ENCODE data around the gene EPHB1.
"Not testable (repeated sequence)": the region's sequence is repeated elsewhere in the genome, so short reads cannot be mapped to it uniquely, and the experiment has no call there.

EPHB1 gene

DNA sequence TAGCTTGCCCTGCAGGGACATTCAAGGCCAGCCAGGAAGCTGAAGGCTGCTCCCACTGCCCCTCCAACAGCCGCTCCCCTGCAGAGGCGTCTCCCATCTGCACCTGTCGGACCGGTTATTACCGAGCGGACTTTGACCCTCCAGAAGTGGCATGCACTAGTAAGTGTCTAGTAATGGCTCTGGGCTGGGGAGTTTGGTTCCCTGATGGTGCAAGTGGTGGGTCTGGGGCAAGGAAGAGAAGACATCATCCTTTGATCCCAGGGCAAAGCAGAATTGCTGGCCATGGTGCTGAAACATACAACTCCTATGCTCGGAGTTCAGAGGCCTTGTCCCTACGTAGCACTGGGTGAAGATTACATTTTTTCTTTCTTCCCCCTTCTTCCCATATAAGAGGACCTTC lies 311.4 kb downstream of the EPHB1 start:
- in situ Hi-C loops (cut with MboI; ENCODE audit: low sequenced_read_pairs) = no loop called here

DNA sequence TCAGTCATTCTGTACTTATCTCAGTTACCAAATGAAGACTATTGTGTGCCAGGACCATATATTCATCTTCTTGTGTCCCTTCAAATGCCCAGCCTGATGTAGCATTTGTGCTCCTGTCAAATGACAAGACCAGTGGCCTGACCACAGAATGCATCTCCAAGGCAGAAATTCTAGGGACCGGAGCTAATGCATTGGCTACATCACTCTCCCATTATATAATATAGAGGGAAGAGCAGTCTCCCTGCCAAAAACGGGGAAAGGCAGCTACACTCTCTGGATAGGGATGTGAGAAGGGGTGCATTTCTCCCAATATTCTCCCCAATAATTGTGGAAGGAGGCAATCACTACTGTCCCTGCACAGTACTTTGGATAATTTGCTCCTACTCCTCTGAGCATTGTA lies 312.0 kb downstream of the EPHB1 start:
- in situ Hi-C loops (cut with MboI; ENCODE audit: low sequenced_read_pairs) = no loop called here

DNA sequence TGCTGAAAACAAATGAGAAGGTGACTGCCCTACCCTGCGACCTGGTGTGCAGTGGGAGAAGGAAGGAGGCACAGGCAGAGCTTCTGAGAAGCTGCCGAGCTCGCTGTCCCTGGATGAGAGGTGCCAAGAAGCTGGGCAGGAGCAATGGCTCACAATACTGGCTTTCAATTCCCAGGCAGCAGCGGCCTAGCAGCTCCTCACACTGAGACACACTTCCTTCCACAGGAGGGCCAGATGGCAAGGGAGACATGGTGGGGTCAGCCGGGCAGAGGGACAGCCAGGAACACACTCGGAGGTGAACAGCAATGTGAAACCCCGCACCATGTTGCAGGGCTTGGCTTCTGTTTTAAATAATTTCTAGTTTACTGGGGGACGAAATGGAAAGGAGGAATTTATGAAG lies 314.6 kb downstream of the EPHB1 start:
- in situ Hi-C loops (cut with MboI; ENCODE audit: low sequenced_read_pairs) = no loop called here

DNA sequence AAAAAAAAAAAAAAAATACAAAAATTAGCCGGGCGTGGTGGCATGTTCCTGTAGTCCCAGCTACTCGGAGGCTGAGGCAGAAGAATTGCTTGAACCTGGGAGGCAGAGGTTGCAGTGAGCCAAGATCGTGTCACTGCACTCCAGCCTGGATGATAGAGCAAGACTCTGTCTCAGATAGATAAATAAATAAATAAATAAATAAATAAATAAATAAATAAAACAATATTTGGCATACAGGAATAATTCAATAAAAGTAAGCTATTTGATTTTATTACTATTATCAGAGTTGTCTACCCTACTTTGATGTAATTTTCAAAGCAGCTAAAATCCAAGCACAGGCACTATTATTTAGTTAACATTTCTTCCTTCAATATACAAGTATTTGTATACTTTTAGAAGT lies 319.5 kb downstream of the EPHB1 start:
- in situ Hi-C loops (cut with MboI; ENCODE audit: low sequenced_read_pairs) = not testable (repeated sequence)

DNA sequence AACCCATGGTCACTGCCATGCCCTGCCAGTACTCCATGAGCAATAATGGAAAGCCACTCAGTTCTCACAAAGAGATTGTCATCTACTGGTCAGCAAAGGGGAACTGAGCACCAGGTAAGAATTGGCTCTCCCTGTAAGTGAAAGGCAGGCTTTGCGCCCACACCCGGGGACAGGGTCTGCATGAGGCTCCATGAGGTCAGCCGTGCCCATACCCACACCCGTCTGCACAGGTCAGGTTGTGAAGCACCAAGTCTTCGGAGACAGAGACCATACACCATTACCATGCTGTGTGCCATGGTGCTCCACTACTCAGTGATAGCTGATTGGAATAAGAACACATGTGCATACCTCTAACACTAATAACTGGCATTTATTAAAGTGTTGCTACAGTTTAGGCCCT lies 322.9 kb downstream of the EPHB1 start:
- in situ Hi-C loops (cut with MboI; ENCODE audit: low sequenced_read_pairs) = no loop called here

DNA sequence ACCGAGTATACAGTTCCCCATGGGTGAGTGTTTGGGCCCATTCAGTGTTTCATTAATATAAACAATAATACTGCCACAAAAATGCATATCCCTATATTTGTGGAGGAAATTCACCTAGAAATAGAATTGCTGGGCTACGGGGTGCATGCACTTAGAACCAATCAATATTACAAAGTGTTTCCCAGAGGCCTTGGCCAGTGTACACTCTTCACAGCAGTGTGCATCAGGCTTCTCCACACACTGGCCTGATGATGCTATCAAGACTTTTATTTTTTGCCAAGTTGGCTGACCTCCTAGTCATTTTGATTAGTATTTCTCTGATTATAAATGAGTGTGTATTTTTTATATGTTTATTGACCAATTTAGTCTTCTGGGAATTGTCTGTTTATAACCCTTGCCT lies 323.7 kb downstream of the EPHB1 start:
- in situ Hi-C loops (cut with MboI; ENCODE audit: low sequenced_read_pairs) = no loop called here

DNA sequence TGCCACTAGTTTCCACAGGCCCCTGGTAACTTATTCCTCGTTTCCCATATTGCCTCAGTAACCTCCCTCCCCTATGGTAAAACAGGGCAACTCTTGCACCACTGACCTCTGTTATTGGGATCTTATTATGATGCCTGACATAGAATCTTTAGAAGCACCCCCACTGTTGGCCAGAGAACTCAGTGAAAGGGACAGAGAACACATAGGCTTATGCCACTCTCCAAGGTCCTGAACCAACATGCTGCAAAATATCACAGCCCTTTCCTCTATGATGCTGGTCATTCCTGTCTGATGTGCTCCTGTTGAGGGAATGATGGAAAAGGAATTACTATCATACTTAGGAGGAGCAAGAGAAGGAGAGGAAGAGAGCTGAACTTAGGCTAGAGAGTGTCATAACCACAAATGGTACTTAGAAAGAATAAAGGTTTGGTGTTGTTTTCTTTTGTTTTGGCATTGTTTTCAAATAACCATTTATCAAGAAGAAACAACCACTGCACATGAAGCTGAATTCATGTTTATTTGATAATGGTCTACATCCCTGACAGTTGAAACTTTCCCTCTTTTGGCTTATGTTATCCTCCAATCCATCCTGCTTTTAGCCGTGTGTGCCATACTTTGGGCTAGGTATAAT lies 330.2 kb downstream of the EPHB1 start:
- in situ Hi-C loops (cut with MboI; ENCODE audit: low sequenced_read_pairs) = no loop called here

- in situ Hi-C loops (cut with MboI; ENCODE audit: low sequenced_read_pairs) = no loop called here
These were observed 332.9 kb downstream of the EPHB1 start for GRCh38 chr3:135127946-135128470.

GRCh38 chr3:135128818-135129217 lies 333.8 kb downstream of the EPHB1 start:
- in situ Hi-C loops (cut with MboI; ENCODE audit: low sequenced_read_pairs) = no loop called here

- in situ Hi-C loops (cut with MboI; ENCODE audit: low sequenced_read_pairs) = no loop called here
These were observed 336.2 kb downstream of the EPHB1 start for GRCh38 chr3:135131290-135131689.

GRCh38 chr3:135133905-135134683 lies 339.0 kb downstream of the EPHB1 start:
- in situ Hi-C loops (cut with MboI; ENCODE audit: low sequenced_read_pairs) = no loop called here

- in situ Hi-C loops (cut with MboI; ENCODE audit: low sequenced_read_pairs) = no loop called here
These were observed 339.6 kb downstream of the EPHB1 start for GRCh38 chr3:135134684-135135075.

DNA sequence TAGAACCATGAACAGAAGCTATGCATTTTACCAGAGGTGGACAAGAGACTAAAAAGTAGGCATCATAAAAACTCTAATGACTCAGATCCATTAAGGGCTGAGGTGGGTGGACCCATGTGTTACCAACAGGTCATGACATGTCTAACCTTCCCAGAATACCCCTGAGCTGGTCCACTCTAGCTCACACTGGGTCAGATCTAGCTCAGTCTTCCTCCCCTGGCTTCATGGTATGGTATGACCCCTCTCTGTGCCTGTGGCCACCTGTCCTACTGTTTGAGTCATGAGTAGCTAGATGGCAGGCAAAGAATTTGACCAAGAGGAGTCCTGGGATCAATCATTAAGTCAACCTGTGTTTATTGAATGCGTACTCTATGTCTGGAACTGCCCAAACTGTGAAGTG lies 340.4 kb downstream of the EPHB1 start:
- in situ Hi-C loops (cut with MboI; ENCODE audit: low sequenced_read_pairs) = no loop called here

- in situ Hi-C loops (cut with MboI; ENCODE audit: low sequenced_read_pairs) = no loop called here
These were observed 341.5 kb downstream of the EPHB1 start for GRCh38 chr3:135136361-135137100.

- in situ Hi-C loops (cut with MboI; ENCODE audit: low sequenced_read_pairs) = no loop called here
These were observed 342.2 kb downstream of the EPHB1 start for GRCh38 chr3:135137296-135137695.

- in situ Hi-C loops (cut with MboI; ENCODE audit: low sequenced_read_pairs) = no loop called here
These were observed 343.7 kb downstream of the EPHB1 start for GRCh38 chr3:135138776-135139175.

- in situ Hi-C loops (cut with MboI; ENCODE audit: low sequenced_read_pairs) = no loop called here
These were observed 345.5 kb downstream of the EPHB1 start for GRCh38 chr3:135140591-135140990.

GRCh38 chr3:135141160-135141559 lies 346.1 kb downstream of the EPHB1 start:
- in situ Hi-C loops (cut with MboI; ENCODE audit: low sequenced_read_pairs) = no loop called here

GRCh38 chr3:135141672-135142071 lies 346.6 kb downstream of the EPHB1 start:
- in situ Hi-C loops (cut with MboI; ENCODE audit: low sequenced_read_pairs) = no loop called here

- in situ Hi-C loops (cut with MboI; ENCODE audit: low sequenced_read_pairs) = no loop called here
These were observed 347.5 kb downstream of the EPHB1 start for GRCh38 chr3:135142530-135142929.

DNA sequence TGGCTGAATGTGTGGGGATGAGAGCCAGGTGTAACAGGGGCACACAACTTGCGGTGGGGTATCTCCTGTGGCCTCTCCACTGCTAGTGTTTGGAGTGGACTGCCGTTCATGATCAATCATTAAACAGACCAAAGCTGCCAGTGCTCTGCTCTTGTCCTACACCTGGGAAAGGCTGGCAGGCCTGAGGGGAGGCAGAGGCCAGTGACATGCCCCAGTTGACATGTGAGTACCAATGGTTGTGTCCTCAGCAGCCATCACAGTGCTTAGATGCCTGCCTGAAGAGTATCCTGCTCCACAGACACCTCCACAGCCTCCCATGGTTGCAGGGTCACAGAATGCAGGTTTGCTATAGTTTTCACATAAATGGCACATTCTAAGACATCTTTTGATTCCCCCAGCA lies 348.4 kb downstream of the EPHB1 start:
- in situ Hi-C loops (cut with MboI; ENCODE audit: low sequenced_read_pairs) = no loop called here

- in situ Hi-C loops (cut with MboI; ENCODE audit: low sequenced_read_pairs) = no loop called here
These were observed 350.5 kb downstream of the EPHB1 start for GRCh38 chr3:135145581-135145980.
